ENCODE data around the gene GPN2. TPM values are rescaled to one million over a fixed set of nuclear protein-coding genes. Genes with fewer than 3 reads are reported as not detected.

Gene GPN2
- total and polyA plus RNA-seq, 9 of the 15 experiments (the other 6 are each of a cell fraction or from before 2014, with no cell fraction given), result 9.9 to 58.8 (median 20.4) TPM

DNA sequence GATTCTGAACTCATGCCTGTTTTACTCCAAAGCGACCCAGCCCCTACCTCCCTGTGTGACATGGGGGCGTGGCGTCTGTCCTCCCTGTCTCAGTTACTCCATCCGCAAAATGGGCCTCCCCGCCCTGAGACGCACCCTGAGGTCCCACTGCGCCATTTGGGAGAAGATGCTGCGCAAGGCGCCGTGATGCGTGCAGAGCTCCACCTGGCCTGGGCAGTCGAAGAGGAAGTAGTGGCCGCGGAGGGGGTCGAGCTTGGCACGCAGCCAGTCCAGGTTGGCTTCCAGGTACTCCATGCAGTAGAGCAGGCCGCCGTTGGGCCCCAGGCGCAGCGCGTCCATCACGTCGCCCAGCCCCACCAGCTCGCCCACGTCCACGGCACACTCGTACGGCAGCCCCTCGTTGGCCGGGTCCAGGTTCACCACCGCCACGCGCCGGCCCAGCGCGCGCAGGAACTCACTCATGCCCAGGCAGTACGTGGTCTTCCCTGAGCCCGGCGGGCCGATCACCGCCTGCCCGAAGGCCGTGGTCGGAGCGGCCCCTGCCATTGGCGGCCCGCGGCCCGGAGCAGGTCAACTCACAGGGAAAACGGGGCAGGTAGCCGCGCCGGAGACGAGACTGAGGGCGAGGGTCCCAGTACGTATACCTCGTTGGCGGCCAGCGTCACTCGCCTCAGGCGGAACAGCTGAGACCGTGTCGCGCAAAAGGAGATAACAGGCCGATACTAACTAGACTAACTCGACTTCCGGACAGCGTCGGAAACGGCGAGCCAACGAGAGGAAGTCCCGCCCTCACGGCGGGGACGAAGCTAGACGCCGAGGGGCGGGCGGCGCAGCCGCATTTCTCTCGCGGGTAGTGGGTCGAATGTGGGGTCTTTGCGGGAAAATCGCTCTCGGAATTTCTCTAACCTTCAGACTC, at the start of gene GPN2 (continued):
- TF ChIP-seq, protein P1, sequence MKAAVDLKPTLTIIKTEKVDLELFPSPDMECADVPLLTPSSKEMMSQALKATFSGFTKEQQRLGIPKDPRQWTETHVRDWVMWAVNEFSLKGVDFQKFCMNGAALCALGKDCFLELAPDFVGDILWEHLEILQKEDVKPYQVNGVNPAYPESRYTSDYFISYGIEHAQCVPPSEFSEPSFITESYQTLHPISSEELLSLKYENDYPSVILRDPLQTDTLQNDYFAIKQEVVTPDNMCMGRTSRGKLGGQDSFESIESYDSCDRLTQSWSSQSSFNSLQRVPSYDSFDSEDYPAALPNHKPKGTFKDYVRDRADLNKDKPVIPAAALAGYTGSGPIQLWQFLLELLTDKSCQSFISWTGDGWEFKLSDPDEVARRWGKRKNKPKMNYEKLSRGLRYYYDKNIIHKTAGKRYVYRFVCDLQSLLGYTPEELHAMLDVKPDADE (conservative IDR thresholded peaks at IDR 0.05; ENCODE audit: control insufficient read depth, low read depth, low read length), result no peak
- TF ChIP-seq ZNF384 (IDR thresholded peaks at IDR 0.05; ENCODE audit: low read depth, low read length), result no peak
- no peak for TF ChIP-seq ESRRB (CRISPR knock-in tag; IDR thresholded peaks at IDR 0.05; ENCODE audit: borderline replicate concordance)
- TF ChIP-seq, protein P2, sequence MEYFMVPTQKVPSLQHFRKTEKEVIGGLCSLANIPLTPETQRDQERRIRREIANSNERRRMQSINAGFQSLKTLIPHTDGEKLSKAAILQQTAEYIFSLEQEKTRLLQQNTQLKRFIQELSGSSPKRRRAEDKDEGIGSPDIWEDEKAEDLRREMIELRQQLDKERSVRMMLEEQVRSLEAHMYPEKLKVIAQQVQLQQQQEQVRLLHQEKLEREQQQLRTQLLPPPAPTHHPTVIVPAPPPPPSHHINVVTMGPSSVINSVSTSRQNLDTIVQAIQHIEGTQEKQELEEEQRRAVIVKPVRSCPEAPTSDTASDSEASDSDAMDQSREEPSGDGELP (CRISPR knock-in tag; IDR thresholded peaks at IDR 0.05; ENCODE audit: borderline replicate concordance), result peak; percentile 100
- TF ChIP-seq ZNF121 (CRISPR knock-in tag; conservative IDR thresholded peaks at IDR 0.05), result no peak; the same call in 1 of the 2 replicates
- no peak for TF ChIP-seq KLF10 (CRISPR knock-in tag; IDR thresholded peaks at IDR 0.05)
- TF ChIP-seq CBFB (CRISPR knock-in tag; IDR thresholded peaks at IDR 0.05), result no peak
- no peak for TF ChIP-seq SREBF2 (CRISPR knock-in tag; IDR thresholded peaks at IDR 0.05)
- no peak for TF ChIP-seq ZNF707 (CRISPR knock-in tag; conservative IDR thresholded peaks at IDR 0.05)
- TF ChIP-seq, protein P3, sequence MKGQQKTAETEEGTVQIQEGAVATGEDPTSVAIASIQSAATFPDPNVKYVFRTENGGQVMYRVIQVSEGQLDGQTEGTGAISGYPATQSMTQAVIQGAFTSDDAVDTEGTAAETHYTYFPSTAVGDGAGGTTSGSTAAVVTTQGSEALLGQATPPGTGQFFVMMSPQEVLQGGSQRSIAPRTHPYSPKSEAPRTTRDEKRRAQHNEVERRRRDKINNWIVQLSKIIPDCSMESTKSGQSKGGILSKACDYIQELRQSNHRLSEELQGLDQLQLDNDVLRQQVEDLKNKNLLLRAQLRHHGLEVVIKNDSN (CRISPR knock-in tag; IDR thresholded peaks at IDR 0.05), result peak; percentile 35; the same call in 1 of the 2 replicates
- TF ChIP-seq, protein P4, sequence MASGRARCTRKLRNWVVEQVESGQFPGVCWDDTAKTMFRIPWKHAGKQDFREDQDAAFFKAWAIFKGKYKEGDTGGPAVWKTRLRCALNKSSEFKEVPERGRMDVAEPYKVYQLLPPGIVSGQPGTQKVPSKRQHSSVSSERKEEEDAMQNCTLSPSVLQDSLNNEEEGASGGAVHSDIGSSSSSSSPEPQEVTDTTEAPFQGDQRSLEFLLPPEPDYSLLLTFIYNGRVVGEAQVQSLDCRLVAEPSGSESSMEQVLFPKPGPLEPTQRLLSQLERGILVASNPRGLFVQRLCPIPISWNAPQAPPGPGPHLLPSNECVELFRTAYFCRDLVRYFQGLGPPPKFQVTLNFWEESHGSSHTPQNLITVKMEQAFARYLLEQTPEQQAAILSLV (tag; IDR thresholded peaks at IDR 0.05), result no peak
- TF ChIP-seq NFXL1 (CRISPR knock-in tag; IDR thresholded peaks at IDR 0.05), result no peak
- no peak for TF ChIP-seq MIER1 (IDR thresholded peaks at IDR 0.05; ENCODE audit: low read depth)
- TF ChIP-seq RBM34 (IDR thresholded peaks at IDR 0.05; ENCODE audit: borderline replicate concordance, insufficient read depth, low read length), result no peak
- TF ChIP-seq HIVEP1 (CRISPR knock-in tag; IDR thresholded peaks at IDR 0.05), result no peak
- TF ChIP-seq BACH1 (tag; IDR thresholded peaks at IDR 0.05), result no peak
- TF ChIP-seq HDGF (IDR thresholded peaks at IDR 0.05), result no peak
- TF ChIP-seq TCF3 (CRISPR knock-in tag; IDR thresholded peaks at IDR 0.05), result peak; percentile 32
- TF ChIP-seq MAFG (tag; conservative IDR thresholded peaks at IDR 0.05), result no peak
- no peak for TF ChIP-seq CBX2 (IDR thresholded peaks at IDR 0.05; ENCODE audit: insufficient read depth, low read length, poor library complexity, severe bottlenecking)
- TF ChIP-seq ZNF561 (CRISPR knock-in tag; conservative IDR thresholded peaks at IDR 0.05), result no peak
- peak; percentile 93 for TF ChIP-seq SPI1 (IDR thresholded peaks at IDR 0.05; ENCODE audit: borderline replicate concordance, low read depth, low read length)
- TF ChIP-seq JUN (IDR thresholded peaks at IDR 0.05; ENCODE audit: borderline replicate concordance, low read depth, low read length), result no peak
- TF ChIP-seq JUN (CRISPR knock-in tag; IDR thresholded peaks at IDR 0.05; ENCODE audit: borderline replicate concordance), result peak; percentile 91
- TF ChIP-seq SREBF1 (IDR thresholded peaks at IDR 0.05; ENCODE audit: borderline replicate concordance, low read depth, low read length), result no peak

Data from K562 (cell line).